ENCODE data around the gene TAF11L7.
"Not testable (repeated sequence)": the region's sequence is repeated elsewhere in the genome, so short reads cannot be mapped to it uniquely, and the experiment has no call there.

TAF11L7 gene

GRCh38 chr5:17585658-17586057, at the start of gene TAF11L7:
Gene TAF11L7, minus strand, starts transcription at chr5:17585758.
- DNase-seq, ATAC-seq: not testable (repeated sequence)

- DNase-seq (no peak), ATAC-seq (no peak)
These were observed 48.6 kb upstream of the TAF11L7 start, which contains the start of gene TAF11L14 for GRCh38 chr5:17634160-17634559. Gene TAF11L14, plus strand, starts transcription at chr5:17634460.

- DNase-seq, ATAC-seq: not testable (repeated sequence)
These were observed 46.2 kb upstream of the TAF11L7 start, which contains the start of gene TAF11L13 for GRCh38 chr5:17631788-17632187. Gene TAF11L13, plus strand, starts transcription at chr5:17632088.

GRCh38 chr5:17625686-17626085, 40.1 kb upstream of the TAF11L7 start:
- no peak for ATAC-seq

GRCh38 chr5:17620627-17621026, 35.1 kb upstream of the TAF11L7 start:
- no peak for ATAC-seq
- no peak for DNase-seq

More at GRCh38 chr5:17625686-17626085, 40.1 kb upstream of the TAF11L7 start:
- DNase-seq = no peak

- no peak for DNase-seq
- ATAC-seq = no peak
These were observed 33.8 kb upstream of the TAF11L7 start for GRCh38 chr5:17619354-17619753.

- no peak for DNase-seq
These were observed 29.5 kb upstream of the TAF11L7 start for GRCh38 chr5:17614872-17615605.

GRCh38 chr5:17610092-17610491, 24.5 kb upstream of the TAF11L7 start, which contains the start of gene TAF11L12:
Gene TAF11L12, plus strand, starts transcription at chr5:17610392.
- DNase-seq, ATAC-seq: not testable (repeated sequence)

More at GRCh38 chr5:17614872-17615605, 29.5 kb upstream of the TAF11L7 start:
- ATAC-seq = no peak

- DNase-seq, ATAC-seq: not testable (repeated sequence)
These were observed 21.9 kb upstream of the TAF11L7 start for GRCh38 chr5:17607461-17607860.

GRCh38 chr5:17604951-17605350, 19.4 kb upstream of the TAF11L7 start:
- ATAC-seq = no peak

GRCh38 chr5:17603880-17604279, 18.3 kb upstream of the TAF11L7 start, which contains the start of gene TAF11L11:
Gene TAF11L11, plus strand, starts transcription at chr5:17604183.
- not testable (repeated sequence) for ATAC-seq

More at GRCh38 chr5:17604951-17605350, 19.4 kb upstream of the TAF11L7 start:
- no peak for DNase-seq

GRCh38 chr5:17597728-17598127, 12.2 kb upstream of the TAF11L7 start, which contains the start of gene TAF11L10:
Gene TAF11L10, minus strand, starts transcription at chr5:17597828.
- DNase-seq, ATAC-seq: not testable (repeated sequence)

More at GRCh38 chr5:17603880-17604279, 18.3 kb upstream of the TAF11L7 start, which contains the start of gene TAF11L11:
- not testable (repeated sequence) for DNase-seq

GRCh38 chr5:17594255-17594654, 8.7 kb upstream of the TAF11L7 start, which contains the start of gene TAF11L9:
Gene TAF11L9, minus strand, starts transcription at chr5:17594394.
- ATAC-seq, DNase-seq: not testable (repeated sequence)

- ATAC-seq, DNase-seq: not testable (repeated sequence)
These were observed 5.3 kb upstream of the TAF11L7 start, which contains the start of gene TAF11L8 for GRCh38 chr5:17590860-17591259. Gene TAF11L8, minus strand, starts transcription at chr5:17590960.
